BLaER1 (cell line): ENCODE measurements around the gene SPTBN2.

Experiments
- H3K27ac ChIP-seq: shearing (Covaris generic); formaldehyde crosslinking; 2 replicates; pipeline ENCODE4 v1.8.1; 2022
- H3K27me3 ChIP-seq: shearing (Covaris generic); formaldehyde crosslinking; 2 replicates; pipeline ENCODE4 v1.8.1; 2022
- H3K36me3 ChIP-seq: shearing (Covaris generic); formaldehyde crosslinking; 2 replicates; pipeline ENCODE4 v1.8.1; 2022
- H3K4me1 ChIP-seq: shearing (Covaris generic); formaldehyde crosslinking; 2 replicates; pipeline ENCODE4 v1.8.1; 2022
- H3K4me2 ChIP-seq: shearing (Covaris generic); formaldehyde crosslinking; 2 replicates; pipeline ENCODE4 v1.8.1; 2022
- H3K4me3 ChIP-seq: shearing (Covaris generic); formaldehyde crosslinking; 2 replicates; pipeline ENCODE4 v1.8.1; 2022
- H3K9ac ChIP-seq: shearing (Covaris generic); formaldehyde crosslinking; 2 replicates; pipeline ENCODE4 v1.8.1; 2022
- H3K9me3 ChIP-seq: shearing (Covaris generic); formaldehyde crosslinking; 2 replicates; pipeline ENCODE4 v1.8.1; 2022
- H4K20me1 ChIP-seq: shearing (Covaris generic); formaldehyde crosslinking; 2 replicates; pipeline ENCODE4 v1.8.1; 2022
- Cebpa-rat ChIP-seq: shearing (Covaris generic); IDR thresholded peaks from 2 replicates; pipeline ENCODE4 v1.8.1; 2022

SPTBN2 gene

GRCh38 chr11:66707486-66707885, 21.5 kb downstream of the SPTBN2 start:
- no peak overlapping the region for H3K4me3 ChIP-seq
- H3K27me3 ChIP-seq: no peaks in the 10 kb centered on the region
- peaks cover 96% of the 10 kb centered on the region for H3K36me3 ChIP-seq

GRCh38 chr11:66706989-66707388, 22.0 kb downstream of the SPTBN2 start:
- H4K20me1 ChIP-seq: peaks cover 15% of the 10 kb centered on the region; the same call in 1 of the 2 replicates
- H3K9me3 ChIP-seq: no peaks in the 10 kb centered on the region
- no peak overlapping the region for H3K9ac ChIP-seq
- H3K27me3 ChIP-seq: no peaks in the 10 kb centered on the region
- no peak overlapping the region for H3K4me2 ChIP-seq
- peaks cover 96% of the 10 kb centered on the region for H3K36me3 ChIP-seq
- TF ChIP-seq Cebpa-rat: no peak
- no peak overlapping the region for H3K27ac ChIP-seq
- H3K4me1 ChIP-seq: peaks cover 21% of the 10 kb centered on the region
- no peak overlapping the region for H3K4me3 ChIP-seq

More at GRCh38 chr11:66707486-66707885, 21.5 kb downstream of the SPTBN2 start:
- peaks cover 15% of the 10 kb centered on the region; the same call in 1 of the 2 replicates for H4K20me1 ChIP-seq
- TF ChIP-seq Cebpa-rat: no peak
- H3K9me3 ChIP-seq: no peaks in the 10 kb centered on the region
- H3K4me2 ChIP-seq: no peak overlapping the region
- no peak overlapping the region for H3K27ac ChIP-seq
- peaks cover 21% of the 10 kb centered on the region for H3K4me1 ChIP-seq
- H3K9ac ChIP-seq: no peak overlapping the region

GRCh38 chr11:66705587-66706335, 23.3 kb downstream of the SPTBN2 start:
- H3K9me3 ChIP-seq: no peaks in the 10 kb centered on the region
- H3K27me3 ChIP-seq: no peaks in the 10 kb centered on the region
- peaks cover 96% of the 10 kb centered on the region for H3K36me3 ChIP-seq
- H3K9ac ChIP-seq: no peak overlapping the region
- no peak overlapping the region for H3K27ac ChIP-seq
- peaks cover 11% of the 10 kb centered on the region for H3K4me1 ChIP-seq
- no peak overlapping the region for H3K4me2 ChIP-seq
- TF ChIP-seq Cebpa-rat: no peak
- peaks cover 18% of the 10 kb centered on the region; the same call in 1 of the 2 replicates for H4K20me1 ChIP-seq
- no peak overlapping the region for H3K4me3 ChIP-seq

DNA sequence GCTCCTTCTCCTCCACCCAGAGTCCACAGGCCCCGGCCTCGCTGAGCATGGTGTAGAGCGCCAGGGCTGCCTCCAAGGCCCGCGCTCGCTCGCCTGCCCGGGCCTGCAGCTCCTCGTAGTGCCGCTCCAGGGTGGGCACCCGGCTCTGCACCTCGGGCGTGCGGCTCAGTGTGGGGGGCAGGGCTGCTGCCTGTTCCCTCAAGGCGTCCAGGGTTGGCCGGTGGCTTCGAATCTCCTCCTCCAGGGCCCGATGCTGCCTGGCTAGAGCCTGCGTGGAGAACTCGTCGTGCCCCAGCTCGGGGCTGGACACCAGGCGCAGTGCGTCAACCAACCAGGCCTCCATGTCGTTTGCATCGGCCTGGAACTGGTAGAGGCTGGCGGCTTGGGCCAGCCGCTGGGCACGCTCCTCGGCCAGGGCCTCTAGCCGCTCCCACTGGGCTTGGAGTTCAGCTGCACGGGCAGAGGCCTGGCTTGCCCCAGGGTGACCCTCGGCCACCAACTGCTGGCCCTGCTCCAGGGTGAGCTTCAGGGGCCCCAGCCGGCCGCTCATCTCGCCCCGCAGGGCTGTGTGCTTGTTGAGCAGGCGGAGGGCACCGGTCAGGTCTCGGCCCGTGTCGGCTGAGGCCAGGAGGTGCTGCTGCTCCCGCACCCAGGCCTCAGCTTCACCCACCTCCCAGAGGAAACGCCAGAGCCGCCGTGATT, 24.2 kb downstream of the SPTBN2 start:
- TF ChIP-seq Cebpa-rat: no peak
- Histone ChIP-seq H3K9ac (no peak overlapping the region), H3K4me1 (peaks cover 1% of the 10 kb centered on the region), H3K27ac (no peak overlapping the region), H3K27me3 (no peaks in the 10 kb centered on the region), H3K9me3 (no peaks in the 10 kb centered on the region), H3K4me2 (no peak overlapping the region), H4K20me1 (peaks cover 17% of the 10 kb centered on the region; the same call in 1 of the 2 replicates), H3K36me3 (peaks cover 96% of the 10 kb centered on the region), H3K4me3 (no peak overlapping the region)

DNA sequence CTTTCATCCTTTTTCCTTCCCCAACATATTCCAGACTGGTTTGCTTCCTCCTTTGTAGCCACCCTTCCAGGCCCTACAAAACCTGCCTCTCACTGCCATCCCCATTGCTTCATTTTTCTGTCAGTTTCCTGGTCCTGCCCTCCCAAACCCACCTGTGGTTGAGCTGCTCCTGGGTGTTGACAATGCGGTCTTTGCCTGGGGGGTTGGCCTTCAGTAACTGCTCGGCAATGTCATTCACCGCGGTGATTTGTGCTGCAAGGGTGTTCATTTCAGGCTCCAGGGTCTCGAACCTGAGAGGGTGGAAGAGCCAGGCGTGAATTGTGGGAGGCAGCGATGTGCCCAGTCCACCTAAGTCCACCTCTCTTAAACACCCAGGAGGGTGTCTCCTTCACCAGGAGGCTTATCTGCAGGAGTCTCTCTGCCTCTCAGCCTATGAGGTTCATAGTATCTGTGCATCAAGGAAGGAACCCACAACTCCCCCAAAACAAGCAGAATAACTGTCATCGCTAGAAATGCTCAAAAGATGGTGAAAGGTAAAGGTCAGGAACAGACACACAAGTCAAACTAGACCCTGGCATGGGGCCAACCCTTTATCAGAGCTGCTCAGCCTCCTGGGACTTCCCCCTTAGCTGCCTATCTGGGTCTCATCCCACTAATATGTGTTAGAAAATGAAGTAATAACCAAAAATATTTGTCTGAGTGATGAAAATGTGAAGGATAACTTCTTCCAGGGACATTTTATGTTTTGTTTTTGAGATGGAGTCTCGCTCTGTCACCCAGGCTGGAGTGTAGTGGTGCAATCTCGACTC, 27.4 kb downstream of the SPTBN2 start:
- Histone ChIP-seq H3K4me2 (no peak overlapping the region), H3K9ac (no peak overlapping the region)
- no peak for TF ChIP-seq Cebpa-rat

GRCh38 chr11:66700742-66701141, 28.3 kb downstream of the SPTBN2 start:
- Histone ChIP-seq H3K4me2 (no peak overlapping the region), H3K27ac (no peak overlapping the region), H3K9ac (no peak overlapping the region), H3K27me3 (no peaks in the 10 kb centered on the region), H3K4me1 (no peaks in the 10 kb centered on the region), H3K9me3 (no peaks in the 10 kb centered on the region), H4K20me1 (peaks cover 44% of the 10 kb centered on the region; the same call in 1 of the 2 replicates), H3K4me3 (no peak overlapping the region), H3K36me3 (peaks cover 96% of the 10 kb centered on the region)
- TF ChIP-seq Cebpa-rat: no peak

More for the DNA sequence above, 27.4 kb downstream of the SPTBN2 start:
- H3K4me1 ChIP-seq: no peaks in the 10 kb centered on the region
- no peaks in the 10 kb centered on the region for H3K27me3 ChIP-seq
- H3K9me3 ChIP-seq: no peaks in the 10 kb centered on the region
- peaks cover 36% of the 10 kb centered on the region; the same call in 1 of the 2 replicates for H4K20me1 ChIP-seq
- H3K27ac ChIP-seq: no peak overlapping the region
- H3K4me3 ChIP-seq: no peak overlapping the region
- peaks cover 96% of the 10 kb centered on the region for H3K36me3 ChIP-seq

DNA sequence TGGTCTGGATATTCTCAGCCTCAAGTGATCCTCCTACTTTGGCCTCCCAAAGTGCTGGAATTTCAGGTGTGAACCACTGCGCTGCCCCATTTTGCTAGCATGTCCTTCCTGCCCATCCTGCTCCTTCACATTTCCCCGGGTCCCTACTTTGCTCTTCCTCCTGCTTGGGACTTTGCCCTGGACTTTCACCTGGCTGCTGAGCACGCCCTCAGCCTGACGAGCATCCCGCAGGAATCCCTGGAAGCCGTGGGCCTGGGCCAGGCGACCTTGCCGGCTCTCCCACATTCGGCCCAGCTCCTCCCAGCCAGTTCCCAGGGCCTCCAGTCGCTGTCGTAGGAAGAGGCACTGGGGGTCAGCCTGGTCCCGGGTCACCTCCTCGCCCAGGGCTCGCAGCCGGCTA, 28.7 kb downstream of the SPTBN2 start:
- Histone ChIP-seq H3K4me2 (no peak overlapping the region), H3K36me3 (peaks cover 96% of the 10 kb centered on the region), H3K9me3 (no peaks in the 10 kb centered on the region), H3K27ac (no peak overlapping the region), H4K20me1 (peaks cover 44% of the 10 kb centered on the region; the same call in 1 of the 2 replicates), H3K4me1 (no peaks in the 10 kb centered on the region), H3K4me3 (no peak overlapping the region), H3K9ac (no peak overlapping the region), H3K27me3 (no peaks in the 10 kb centered on the region)
- no peak for TF ChIP-seq Cebpa-rat

GRCh38 chr11:66698491-66698890, 30.5 kb downstream of the SPTBN2 start:
- Histone ChIP-seq H3K9me3 (no peaks in the 10 kb centered on the region), H3K4me1 (no peaks in the 10 kb centered on the region), H3K4me3 (no peak overlapping the region), H4K20me1 (peaks cover 43% of the 10 kb centered on the region; the same call in 1 of the 2 replicates), H3K27me3 (no peaks in the 10 kb centered on the region), H3K27ac (no peak overlapping the region), H3K9ac (no peak overlapping the region), H3K36me3 (peaks cover 95% of the 10 kb centered on the region), H3K4me2 (no peak overlapping the region)
- no peak for TF ChIP-seq Cebpa-rat

GRCh38 chr11:66697988-66698387, 31.0 kb downstream of the SPTBN2 start:
- TF ChIP-seq Cebpa-rat: no peak
- H3K27ac ChIP-seq: no peak overlapping the region
- H3K36me3 ChIP-seq: peaks cover 95% of the 10 kb centered on the region
- no peaks in the 10 kb centered on the region for H3K4me1 ChIP-seq
- no peaks in the 10 kb centered on the region for H3K27me3 ChIP-seq
- peaks cover 43% of the 10 kb centered on the region; the same call in 1 of the 2 replicates for H4K20me1 ChIP-seq
- no peak overlapping the region for H3K4me3 ChIP-seq
- H3K9ac ChIP-seq: 0 out of 2 replicates have a peak overlapping the region, but pooled peaks have one; percentile 6
- no peak overlapping the region for H3K4me2 ChIP-seq
- no peaks in the 10 kb centered on the region for H3K9me3 ChIP-seq
